NT2/D1 (cell line): ENCODE results near the gene ADAMTS16.

ENCODE experiments used
- DNase-seq: peaks from one replicate; pipeline ENCODE4 v3.0.0-alpha.2; 2011; ENCODE audit warnings: low read depth, low spot score
- H3K27me3 ChIP-seq: 2 replicates; pipeline ENCODE4 v1.6.0; 2011; ENCODE audit warnings: mild to moderate bottlenecking; ENCODE audit not compliant: insufficient read length, insufficient read depth
- H3K36me3 ChIP-seq: 2 replicates; pipeline ENCODE4 v1.6.1; 2011; ENCODE audit warnings: mild to moderate bottlenecking, low read length, mixed read lengths; ENCODE audit not compliant: insufficient read depth, insufficient read length
- H3K4me1 ChIP-seq: 2 replicates; pipeline ENCODE4 v1.5.1; 2011; ENCODE audit not compliant: insufficient read depth, insufficient read length
- H3K4me3 ChIP-seq: 2 replicates; pipeline ENCODE4 v1.5.1; 2011; ENCODE audit warnings: low read depth; ENCODE audit not compliant: insufficient read length
- H3K9ac ChIP-seq: 2 replicates; pipeline ENCODE4 v1.6.0; 2011; ENCODE audit warnings: low read depth; ENCODE audit not compliant: insufficient read length
- H3K9me3 ChIP-seq: 2 replicates; pipeline ENCODE4 v1.5.1; 2011; ENCODE audit warnings: mild to moderate bottlenecking, low read length; ENCODE audit not compliant: insufficient read depth
- SUZ12 ChIP-seq: IDR thresholded peaks from 2 replicates; pipeline ENCODE4 v1.6.1; 2011; ENCODE audit not compliant: insufficient read length, insufficient read depth; ENCODE audit errors: extremely low read depth
- YY1 ChIP-seq: IDR thresholded peaks from 2 replicates; pipeline ENCODE4 v1.6.1; 2011; ENCODE audit not compliant: insufficient read length, insufficient read depth
- ZNF274 ChIP-seq: IDR thresholded peaks from 2 replicates; pipeline ENCODE4 v1.6.1; 2011; ENCODE audit warnings: mild to moderate bottlenecking, low read depth, low read length

ADAMTS16 gene

GRCh38 chr5:5116956-5117355, 23.2 kb upstream of the ADAMTS16 start:
- H3K9ac ChIP-seq, result no peak overlapping the region
- H3K36me3 ChIP-seq, result no peaks in the 10 kb centered on the region
- no peak overlapping the region for H3K4me3 ChIP-seq
- no peaks in the 10 kb centered on the region for H3K4me1 ChIP-seq
- H3K27me3 ChIP-seq, result no peaks in the 10 kb centered on the region
- TF ChIP-seq SUZ12 (no peak), YY1 (no peak), ZNF274 (no peak)
- no peak for DNase-seq
- H3K9me3 ChIP-seq, result no peaks in the 10 kb centered on the region

GRCh38 chr5:5122776-5123175, 17.4 kb upstream of the ADAMTS16 start:
- no peak for DNase-seq
- Histone ChIP-seq H3K36me3 (no peaks in the 10 kb centered on the region), H3K27me3 (no peaks in the 10 kb centered on the region), H3K4me3 (no peak overlapping the region), H3K4me1 (no peaks in the 10 kb centered on the region), H3K9me3 (no peaks in the 10 kb centered on the region), H3K9ac (no peak overlapping the region)
- TF ChIP-seq ZNF274 (no peak), SUZ12 (no peak), YY1 (no peak)

GRCh38 chr5:5124231-5124630, 15.9 kb upstream of the ADAMTS16 start:
- no peak for DNase-seq
- no peak overlapping the region for H3K9ac ChIP-seq
- H3K4me3 ChIP-seq, result no peak overlapping the region
- no peaks in the 10 kb centered on the region for H3K27me3 ChIP-seq
- H3K36me3 ChIP-seq, result no peaks in the 10 kb centered on the region
- TF ChIP-seq ZNF274 (no peak), YY1 (no peak), SUZ12 (no peak)
- H3K4me1 ChIP-seq, result no peaks in the 10 kb centered on the region
- H3K9me3 ChIP-seq, result no peaks in the 10 kb centered on the region

GRCh38 chr5:5126444-5126843, 13.7 kb upstream of the ADAMTS16 start:
- no peaks in the 10 kb centered on the region for H3K27me3 ChIP-seq
- H3K9me3 ChIP-seq, result no peaks in the 10 kb centered on the region
- no peak overlapping the region for H3K9ac ChIP-seq
- no peaks in the 10 kb centered on the region for H3K36me3 ChIP-seq
- no peak overlapping the region for H3K4me3 ChIP-seq
- H3K4me1 ChIP-seq, result no peaks in the 10 kb centered on the region
- TF ChIP-seq SUZ12 (no peak), YY1 (no peak), ZNF274 (no peak)
- DNase-seq, result no peak

GRCh38 chr5:5128766-5129165, 11.4 kb upstream of the ADAMTS16 start:
- TF ChIP-seq YY1 (no peak), ZNF274 (no peak), SUZ12 (no peak)
- peaks cover under 1% of the 10 kb centered on the region; the same call in 1 of the 2 replicates for H3K9me3 ChIP-seq
- no peak for DNase-seq
- no peak overlapping the region for H3K9ac ChIP-seq
- no peaks in the 10 kb centered on the region for H3K27me3 ChIP-seq
- no peak overlapping the region for H3K4me3 ChIP-seq
- H3K4me1 ChIP-seq, result no peaks in the 10 kb centered on the region
- H3K36me3 ChIP-seq, result no peaks in the 10 kb centered on the region

- Histone ChIP-seq H3K4me3 (no peak overlapping the region), H3K4me1 (no peaks in the 10 kb centered on the region), H3K36me3 (no peaks in the 10 kb centered on the region), H3K27me3 (no peaks in the 10 kb centered on the region), H3K9ac (no peak overlapping the region), H3K9me3 (peaks cover 6% of the 10 kb centered on the region; the same call in 1 of the 2 replicates)
- DNase-seq, result no peak
- TF ChIP-seq SUZ12 (no peak), ZNF274 (no peak), YY1 (no peak)
These were observed 7.9 kb upstream of the ADAMTS16 start for GRCh38 chr5:5132234-5132633.

GRCh38 chr5:5132693-5133295, 7.3 kb upstream of the ADAMTS16 start:
- H3K4me1 ChIP-seq, result no peaks in the 10 kb centered on the region
- H3K27me3 ChIP-seq, result no peaks in the 10 kb centered on the region
- H3K9ac ChIP-seq, result no peak overlapping the region
- no peak for DNase-seq
- H3K9me3 ChIP-seq, result peaks cover 6% of the 10 kb centered on the region; the same call in 1 of the 2 replicates
- H3K36me3 ChIP-seq, result no peaks in the 10 kb centered on the region
- H3K4me3 ChIP-seq, result no peak overlapping the region
- TF ChIP-seq ZNF274 (no peak), SUZ12 (no peak), YY1 (no peak)

- H3K9ac ChIP-seq, result no peak overlapping the region
- no peak for TF ChIP-seq ZNF274
- no peak for TF ChIP-seq SUZ12
- no peak for TF ChIP-seq YY1
- no peak overlapping the region for H3K4me3 ChIP-seq
- H3K4me1 ChIP-seq, result no peaks in the 10 kb centered on the region
- H3K27me3 ChIP-seq, result peaks cover 4% of the 10 kb centered on the region
- H3K9me3 ChIP-seq, result peaks cover 6% of the 10 kb centered on the region; the same call in 1 of the 2 replicates
- no peak for DNase-seq
- no peaks in the 10 kb centered on the region for H3K36me3 ChIP-seq
These were observed 6.0 kb upstream of the ADAMTS16 start for GRCh38 chr5:5134107-5134506.
